Measurements from ENCODE around the gene ZBTB38. TPM values are rescaled to one million over a fixed set of nuclear protein-coding genes. Genes with fewer than 3 reads are reported as not detected.

ZBTB38 gene
- total and polyA plus RNA-seq, 12 donors: 14.7 to 156 (median 128) TPM

GRCh38 chr3:141372656-141373055 lies 4.4 kb downstream of the ZBTB38 start:
- Histone ChIP-seq H3K4me1 (peaks cover 3 to 55% (median 28%) of the 10 kb centered on the region in 9 donors), H3K4me3 (no peak overlapping the region), H3K9me3 (no peaks in the 10 kb centered on the region), H3K36me3 (peaks cover 0 to 44% (median 0%) of the 10 kb centered on the region in 9 donors), H3K27me3 (no peaks in the 10 kb centered on the region), H3K27ac (no peak overlapping the region)
- no peak for DNase-seq
- no peak for TF ChIP-seq CTCF (IDR thresholded peaks at IDR 0.05)
- intact Hi-C loops (cut with DNase I): no loop called here
- no peak for ATAC-seq

GRCh38 chr3:141373232-141373631 lies 4.9 kb downstream of the ZBTB38 start:
- H3K36me3 ChIP-seq: peaks cover 0 to 44% (median 0%) of the 10 kb centered on the region in 9 donors
- TF ChIP-seq CTCF (IDR thresholded peaks at IDR 0.05): no peak
- no peaks in the 10 kb centered on the region for H3K27me3 ChIP-seq
- no peak overlapping the region for H3K27ac ChIP-seq
- no peak for DNase-seq
- no peaks in the 10 kb centered on the region for H3K9me3 ChIP-seq
- no peak for ATAC-seq
- H3K4me1 ChIP-seq: peaks cover 0 to 50% (median 24%) of the 10 kb centered on the region in 9 donors
- no peak overlapping the region for H3K4me3 ChIP-seq
- intact Hi-C loops (cut with DNase I): no loop called here

- Histone ChIP-seq H3K4me3 (no peak overlapping the region), H3K36me3 (peaks cover 0 to 48% (median 0%) of the 10 kb centered on the region in 9 donors), H3K4me1 (peaks cover 0 to 43% (median 19%) of the 10 kb centered on the region in 9 donors), H3K9me3 (no peaks in the 10 kb centered on the region), H3K27me3 (no peaks in the 10 kb centered on the region), H3K27ac (no peak overlapping the region)
- WGBS, 2 donors: 88 to 89% methylated on average over 7 of the region's 7 CpGs
- intact Hi-C loops (cut with DNase I): no loop called here
- no peak for DNase-seq
- no peak for TF ChIP-seq CTCF (IDR thresholded peaks at IDR 0.05)
- ATAC-seq: no peak
These were observed 5.6 kb downstream of the ZBTB38 start for GRCh38 chr3:141373768-141374526.

- DNase-seq (no peak), ATAC-seq (peak in 1 of 8 donors; percentile 23)
- intact Hi-C loops (cut with DNase I): no loop called here
- Histone ChIP-seq H3K27ac (no peak overlapping the region), H3K4me1 (peaks cover 0 to 31% (median 11%) of the 10 kb centered on the region in 9 donors), H3K27me3 (no peaks in the 10 kb centered on the region), H3K9me3 (no peaks in the 10 kb centered on the region), H3K4me3 (no peak overlapping the region), H3K36me3 (peaks cover 0 to 60% (median 0%) of the 10 kb centered on the region in 9 donors)
- no peak for TF ChIP-seq CTCF (IDR thresholded peaks at IDR 0.05)
- 86 to 94% methylated on average over 10 of the region's 10 CpGs for WGBS, 2 donors
These were observed 7.3 kb downstream of the ZBTB38 start for GRCh38 chr3:141375381-141376301.

All from heart right ventricle (tissue), 16 donors.